Trophoblast cell (in vitro differentiated cells and primary cell): ENCODE measurements around the gene ZNF479.

Source experiments
- DNase-seq, 2 donors: peaks; one replicate each; pipeline ENCODE4 v3.0.0-alpha.2; 2016
- H2AFZ ChIP-seq: 2 replicates; pipeline ENCODE4 v1.6.1; 2013; ENCODE audit warnings: low read length, moderate library complexity, mild to moderate bottlenecking; ENCODE audit not compliant: insufficient read depth, poor library complexity
- H2AK5ac ChIP-seq: 2 replicates; pipeline ENCODE4 v1.6.1; 2013; ENCODE audit warnings: mild to moderate bottlenecking, low read length
- H2BK120ac ChIP-seq: 2 replicates; pipeline ENCODE4 v1.6.1; 2013; ENCODE audit warnings: low read length, mild to moderate bottlenecking, moderate library complexity; ENCODE audit not compliant: insufficient read depth, poor library complexity
- H2BK12ac ChIP-seq: 2 replicates; pipeline ENCODE4 v1.6.1; 2013; ENCODE audit warnings: mild to moderate bottlenecking, low read length, moderate library complexity
- H2BK5ac ChIP-seq: 2 replicates; pipeline ENCODE4 v1.6.1; 2013; ENCODE audit warnings: low read length, low read depth, moderate library complexity, mild to moderate bottlenecking; ENCODE audit not compliant: poor library complexity
- H3K14ac ChIP-seq: 2 replicates; pipeline ENCODE4 v1.6.1; 2013; ENCODE audit warnings: mild to moderate bottlenecking, low read length
- H3K18ac ChIP-seq: 2 replicates; pipeline ENCODE4 v1.6.1; 2013; ENCODE audit warnings: mild to moderate bottlenecking, low read length
- H3K23ac ChIP-seq: 2 replicates; pipeline ENCODE4 v1.6.1; 2013; ENCODE audit warnings: low read length
- H3K27ac ChIP-seq: 2 replicates; pipeline ENCODE4 v1.5.1; 2013; ENCODE audit warnings: low read depth, mild to moderate bottlenecking, inconsistent platforms, low read length, moderate library complexity
- H3K27me3 ChIP-seq: 2 replicates; pipeline ENCODE4 v1.6.1; 2013; ENCODE audit warnings: inconsistent platforms, mild to moderate bottlenecking, low read length, moderate library complexity; ENCODE audit not compliant: insufficient read depth
- H3K36me3 ChIP-seq, 2 experiments: 1 replicate in 1 of 2; 2 replicates in 1 of 2; pipeline ENCODE4 v1.6.1; 2013; ENCODE audit warnings: low read length in 2 of 2, mild to moderate bottlenecking in 2 of 2, moderate library complexity in 1 of 2; ENCODE audit not compliant: insufficient read depth in 2 of 2, control insufficient read depth in 1 of 2
- H3K4ac ChIP-seq: 2 replicates; pipeline ENCODE4 v1.6.1; 2013; ENCODE audit warnings: low read depth, mild to moderate bottlenecking, low read length, moderate library complexity
- H3K4me1 ChIP-seq, 2 experiments: 1 replicate in 1 of 2; 2 replicates in 1 of 2; pipeline ENCODE4 v1.6.1; 2013; ENCODE audit warnings: low read length in 2 of 2, mild to moderate bottlenecking in 2 of 2, moderate library complexity in 1 of 2; ENCODE audit not compliant: insufficient read depth in 2 of 2, control insufficient read depth in 1 of 2
- H3K4me2 ChIP-seq: 2 replicates; pipeline ENCODE4 v1.6.1; 2013; ENCODE audit warnings: inconsistent platforms, mild to moderate bottlenecking, low read length, moderate library complexity
- H3K4me3 ChIP-seq: 2 replicates; pipeline ENCODE4 v1.5.1; 2013; ENCODE audit warnings: mild to moderate bottlenecking, low read depth, low read length, inconsistent platforms
- H3K79me1 ChIP-seq: one replicate; pipeline ENCODE4 v1.6.1; 2013; ENCODE audit warnings: low read length
- H3K79me2 ChIP-seq: 2 replicates; pipeline ENCODE4 v1.6.1; 2013; ENCODE audit warnings: low read length, mild to moderate bottlenecking; ENCODE audit not compliant: control insufficient read depth, insufficient read depth, poor library complexity
- H3K9ac ChIP-seq: 2 replicates; pipeline ENCODE4 v1.6.1; 2013; ENCODE audit warnings: mild to moderate bottlenecking, low read length
- H3K9me3 ChIP-seq: 2 replicates; pipeline ENCODE4 v1.6.1; 2013; ENCODE audit warnings: low read depth, mild to moderate bottlenecking, control low read depth, inconsistent platforms, low read length; ENCODE audit not compliant: insufficient read depth
- H4K12ac ChIP-seq: 2 replicates; pipeline ENCODE4 v1.6.1; 2013; ENCODE audit warnings: low read depth, mild to moderate bottlenecking, low read length, moderate library complexity
- H4K8ac ChIP-seq: 2 replicates; pipeline ENCODE4 v1.6.1; 2013; ENCODE audit warnings: low read depth, mild to moderate bottlenecking, low read length, moderate library complexity
- H4K91ac ChIP-seq: one replicate; pipeline ENCODE4 v1.6.1; 2013; ENCODE audit warnings: low read depth, mild to moderate bottlenecking, low read length, moderate library complexity
- WGBS: extraction: QIAGEN DNeasy Blood & Tissue Kit; methylation state at CpG from one replicate; pipeline ENCODE4 v1.1.7; 2013; ENCODE audit warnings: missing lambda C conversion rate; ENCODE audit not compliant: insufficient read length, insufficient coverage; ENCODE audit errors: extremely low coverage; 5-methylcytosine and 5-hydroxymethylcytosine counted together

ZNF479 gene

DNA sequence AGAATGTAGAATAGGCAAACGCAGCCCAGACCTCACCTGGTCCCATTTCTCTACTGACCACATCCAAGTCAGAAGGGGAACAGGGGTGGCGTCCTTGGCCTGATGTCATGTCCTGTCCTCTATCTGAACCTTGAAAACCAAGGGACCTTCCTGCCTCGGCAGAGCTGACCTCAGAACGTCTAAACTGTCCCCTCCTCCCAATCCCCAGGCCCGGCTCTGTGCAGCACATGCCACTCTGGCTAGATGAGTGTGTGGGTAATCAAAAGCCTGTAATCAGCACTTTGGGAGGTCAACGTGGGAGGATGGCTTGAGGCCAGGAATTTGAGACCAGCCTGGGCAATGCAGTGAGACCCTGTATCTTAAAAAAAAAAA lies 46.5 kb upstream of the ZNF479 start:
- H3K18ac ChIP-seq, result no peak overlapping the region
- no peak overlapping the region for H3K27ac ChIP-seq
- H2AFZ ChIP-seq, result no peak overlapping the region
- H3K4me2 ChIP-seq, result no peak overlapping the region
- H3K79me2 ChIP-seq, result no peaks in the 10 kb centered on the region
- DNase-seq, result no peak
- H2BK12ac ChIP-seq, result no peak overlapping the region
- H3K9me3 ChIP-seq, result peaks cover 57% of the 10 kb centered on the region
- no peak overlapping the region for H2AK5ac ChIP-seq
- no peaks in the 10 kb centered on the region for H3K36me3 ChIP-seq
- no peak overlapping the region for H4K91ac ChIP-seq
- no CpG with 5 or more reads among the region's 6 CpGs for WGBS
- H3K4me3 ChIP-seq, result no peak overlapping the region
- H3K4ac ChIP-seq, result no peak overlapping the region
- H4K12ac ChIP-seq, result no peak overlapping the region
- no peak overlapping the region for H3K23ac ChIP-seq
- no peaks in the 10 kb centered on the region for H3K4me1 ChIP-seq
- H3K9ac ChIP-seq, result no peak overlapping the region
- H2BK5ac ChIP-seq, result no peak overlapping the region
- no peaks in the 10 kb centered on the region for H3K79me1 ChIP-seq
- no peak overlapping the region for H2BK120ac ChIP-seq
- no peak overlapping the region for H4K8ac ChIP-seq
- H3K14ac ChIP-seq, result no peak overlapping the region
- no peaks in the 10 kb centered on the region for H3K27me3 ChIP-seq

- Histone ChIP-seq H3K79me2 (no peaks in the 10 kb centered on the region), H4K8ac (no peak overlapping the region), H3K27ac (no peak overlapping the region), H3K18ac (no peak overlapping the region), H3K36me3 (no peaks in the 10 kb centered on the region), H3K9ac (no peak overlapping the region), H3K23ac (no peak overlapping the region), H2BK5ac (no peak overlapping the region), H4K91ac (no peak overlapping the region), H2BK12ac (no peak overlapping the region), H2AFZ (no peak overlapping the region), H3K4me2 (no peak overlapping the region), H2BK120ac (no peak overlapping the region), H2AK5ac (no peak overlapping the region), H3K4ac (no peak overlapping the region), H3K14ac (no peak overlapping the region), H3K4me1 (no peaks in the 10 kb centered on the region), H3K79me1 (no peaks in the 10 kb centered on the region), H4K12ac (no peak overlapping the region), H3K4me3 (no peak overlapping the region), H3K9me3 (peaks cover 59% of the 10 kb centered on the region), H3K27me3 (no peaks in the 10 kb centered on the region)
- DNase-seq, result no peak
- no CpG with 5 or more reads among the region's 21 CpGs for WGBS
These were observed 45.9 kb upstream of the ZNF479 start for GRCh38 chr7:57177856-57178767.

DNA sequence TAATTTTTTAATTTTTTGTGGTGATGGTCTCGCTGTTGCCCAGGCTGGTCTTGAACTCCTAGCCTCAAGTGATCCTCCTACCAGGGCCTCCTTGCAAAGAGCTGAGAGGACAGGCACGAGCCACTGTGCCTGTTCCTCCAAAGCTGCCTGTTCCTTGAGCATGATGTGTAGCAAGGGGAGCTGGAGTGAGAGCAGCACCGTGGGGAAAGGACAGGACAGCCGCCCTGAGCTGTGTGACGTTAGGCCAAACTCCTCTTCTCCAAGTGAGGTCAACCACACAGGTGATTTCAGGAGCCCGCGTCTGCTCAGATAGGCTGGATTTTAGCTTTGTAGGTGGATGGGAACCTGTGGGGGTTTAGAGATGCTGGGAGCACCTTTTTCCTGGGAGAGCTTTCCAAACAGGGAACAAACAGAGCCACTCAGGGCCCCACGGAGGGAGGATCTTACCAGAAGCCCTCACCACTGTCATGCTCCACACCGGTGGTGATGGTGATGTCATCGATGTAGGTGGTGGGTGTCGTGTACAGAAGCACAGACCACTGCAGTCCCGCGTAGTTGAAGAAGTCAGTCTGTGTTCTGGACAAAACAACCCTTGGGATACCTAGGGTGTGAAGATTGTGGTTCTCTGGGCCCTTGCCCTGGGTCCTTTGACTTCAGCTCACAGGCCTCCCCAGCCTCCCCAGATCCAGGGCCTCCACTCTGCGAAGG lies 44.8 kb upstream of the ZNF479 start:
- DNase-seq, result no peak
- Histone ChIP-seq H3K9me3 (peaks cover 49% of the 10 kb centered on the region), H3K9ac (no peak overlapping the region), H2AK5ac (no peak overlapping the region), H3K79me2 (no peaks in the 10 kb centered on the region), H3K23ac (no peak overlapping the region), H3K4me1 (no peaks in the 10 kb centered on the region), H4K8ac (no peak overlapping the region), H3K27me3 (no peaks in the 10 kb centered on the region), H3K14ac (no peak overlapping the region), H2BK120ac (no peak overlapping the region), H2BK5ac (no peak overlapping the region), H3K79me1 (no peaks in the 10 kb centered on the region), H3K27ac (no peak overlapping the region), H3K4me3 (no peak overlapping the region), H3K36me3 (no peaks in the 10 kb centered on the region), H3K4me2 (no peak overlapping the region), H4K12ac (no peak overlapping the region), H2AFZ (no peak overlapping the region), H4K91ac (no peak overlapping the region), H3K18ac (no peak overlapping the region), H2BK12ac (no peak overlapping the region), H3K4ac (no peak overlapping the region)
- no CpG with 5 or more reads among the region's 14 CpGs for WGBS

DNA sequence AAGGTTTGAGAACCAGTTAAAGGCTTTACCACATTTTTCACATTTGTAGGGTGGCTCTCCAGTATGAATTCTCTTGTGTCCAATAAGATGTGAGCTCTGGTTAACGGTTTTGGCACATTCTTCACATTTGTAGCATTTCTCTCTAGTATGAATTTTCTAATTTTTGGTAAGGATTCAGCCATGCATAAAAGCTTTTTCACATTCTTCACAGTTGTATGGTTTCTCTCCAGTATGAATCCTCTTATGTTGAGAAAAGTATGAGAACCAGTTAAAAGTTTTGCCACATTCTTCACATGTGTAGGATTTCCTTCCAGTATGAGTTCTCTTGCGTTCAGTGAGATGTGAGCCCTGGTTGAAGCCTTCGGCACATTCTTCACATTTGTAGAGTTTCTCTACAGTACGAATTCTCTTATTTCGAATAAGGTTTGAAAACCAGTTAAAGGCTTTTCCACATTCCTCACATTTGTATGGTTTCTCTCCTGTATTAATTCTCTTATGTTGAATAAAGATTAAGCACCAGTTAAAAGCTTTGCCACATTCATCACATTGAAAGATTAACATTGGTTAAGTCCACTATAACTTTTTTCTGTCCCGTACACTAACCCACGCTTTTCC lies 33.2 kb upstream of the ZNF479 start:
- H2AK5ac ChIP-seq, result no peak overlapping the region
- H3K4ac ChIP-seq, result no peak overlapping the region

More for the DNA sequence above, 33.2 kb upstream of the ZNF479 start:
- Histone ChIP-seq H2BK120ac (no peak overlapping the region), H2AFZ (no peak overlapping the region), H3K79me1 (no peaks in the 10 kb centered on the region), H4K12ac (no peak overlapping the region), H2BK12ac (no peak overlapping the region), H3K4me2 (no peak overlapping the region), H2BK5ac (no peak overlapping the region), H3K9ac (no peak overlapping the region), H3K27me3 (no peaks in the 10 kb centered on the region), H3K14ac (no peak overlapping the region), H3K27ac (no peak overlapping the region), H3K4me3 (no peak overlapping the region), H3K23ac (no peak overlapping the region), H3K4me1 (no peaks in the 10 kb centered on the region), H3K18ac (no peak overlapping the region), H4K8ac (no peak overlapping the region), H3K79me2 (no peaks in the 10 kb centered on the region), H4K91ac (no peak overlapping the region), H3K9me3 (peaks cover 9% of the 10 kb centered on the region), H3K36me3 (no peaks in the 10 kb centered on the region)
- WGBS, result 100% methylated on average over 1 of the region's 7 CpGs
- no peak for DNase-seq
